GM18499 (cell line): Measurements from ENCODE around the gene ARMC6.
"Not testable (repeated sequence)": the region's sequence is repeated elsewhere in the genome, so short reads cannot be mapped to it uniquely, and the experiment has no call there.

ENCODE experiments used
- ATAC-seq: cut with Tn5 transposase; IDR thresholded peaks from one replicate; pipeline ENCODE4 v1.9.1; 2021; ENCODE audit warnings: moderate number of reproducible peaks; ENCODE audit not compliant: insufficient read depth, unreplicated experiment

ARMC6 gene

DNA sequence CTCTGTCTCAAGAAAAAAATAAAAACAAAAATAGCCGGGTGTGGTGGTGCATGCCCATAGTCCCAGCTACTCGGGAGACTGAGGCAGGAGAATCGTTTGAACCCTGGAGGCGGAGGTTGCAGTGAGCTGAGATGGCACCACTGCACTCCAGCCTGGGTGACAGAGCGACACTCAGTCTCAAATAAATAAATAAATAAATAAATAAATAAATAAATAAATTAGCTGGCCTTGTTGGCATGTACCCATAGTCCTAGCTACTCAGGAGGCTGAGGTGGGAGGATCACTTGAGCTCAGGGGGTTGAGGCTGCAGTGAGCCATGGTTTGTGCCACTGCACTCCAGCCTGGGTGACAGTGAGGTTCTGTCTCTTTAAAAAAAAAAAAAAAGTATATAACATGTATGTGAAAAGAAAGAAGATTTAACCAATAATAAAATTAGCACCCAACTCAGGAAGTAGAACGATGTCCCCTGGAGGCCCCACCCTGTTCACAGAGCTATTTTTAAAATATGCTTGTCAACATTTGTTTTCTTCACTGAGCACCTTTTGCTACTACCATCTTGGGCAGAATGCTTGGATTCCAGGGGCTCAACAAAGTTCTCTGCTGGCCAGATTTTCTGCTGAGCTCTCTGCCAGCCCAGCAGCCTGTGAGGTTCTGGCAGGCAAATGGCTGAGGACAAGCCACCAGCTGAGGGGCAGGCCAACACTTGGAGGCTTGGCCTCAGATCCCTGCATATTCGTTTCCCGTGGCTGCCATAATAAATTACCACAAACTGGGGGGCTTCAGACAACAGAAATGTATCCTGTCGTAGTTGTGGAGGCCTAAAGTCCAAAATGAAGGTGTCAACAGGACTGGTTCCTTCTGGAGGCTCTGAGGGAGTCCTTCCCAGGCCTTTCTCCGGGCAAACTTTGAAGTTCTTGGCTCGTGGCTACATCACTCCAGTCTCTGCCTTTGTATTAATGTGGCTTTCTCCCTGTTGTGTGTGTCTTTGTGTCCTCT, 35.6 kb downstream of the ARMC6 start:
- no peak for ATAC-seq

DNA sequence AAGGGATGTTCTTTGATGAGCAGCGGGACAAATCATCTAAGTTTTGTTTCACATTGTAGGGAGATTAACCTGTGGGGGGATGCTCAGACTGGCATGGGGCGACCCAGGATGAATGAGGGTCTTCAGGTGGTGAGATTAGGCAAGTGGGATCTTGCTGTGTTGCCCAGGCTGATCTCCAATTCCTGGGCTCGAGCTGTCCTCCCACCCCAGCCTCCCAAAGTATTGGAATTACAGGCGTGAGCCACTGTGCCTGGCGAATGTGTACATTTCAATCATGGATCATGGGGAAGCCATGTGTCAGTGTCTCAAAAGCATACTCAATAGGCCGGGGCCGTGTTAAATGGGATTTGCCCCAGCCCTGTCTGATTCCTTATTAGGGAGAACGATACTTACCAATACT, 38.5 kb downstream of the ARMC6 start:
- no peak for ATAC-seq

DNA sequence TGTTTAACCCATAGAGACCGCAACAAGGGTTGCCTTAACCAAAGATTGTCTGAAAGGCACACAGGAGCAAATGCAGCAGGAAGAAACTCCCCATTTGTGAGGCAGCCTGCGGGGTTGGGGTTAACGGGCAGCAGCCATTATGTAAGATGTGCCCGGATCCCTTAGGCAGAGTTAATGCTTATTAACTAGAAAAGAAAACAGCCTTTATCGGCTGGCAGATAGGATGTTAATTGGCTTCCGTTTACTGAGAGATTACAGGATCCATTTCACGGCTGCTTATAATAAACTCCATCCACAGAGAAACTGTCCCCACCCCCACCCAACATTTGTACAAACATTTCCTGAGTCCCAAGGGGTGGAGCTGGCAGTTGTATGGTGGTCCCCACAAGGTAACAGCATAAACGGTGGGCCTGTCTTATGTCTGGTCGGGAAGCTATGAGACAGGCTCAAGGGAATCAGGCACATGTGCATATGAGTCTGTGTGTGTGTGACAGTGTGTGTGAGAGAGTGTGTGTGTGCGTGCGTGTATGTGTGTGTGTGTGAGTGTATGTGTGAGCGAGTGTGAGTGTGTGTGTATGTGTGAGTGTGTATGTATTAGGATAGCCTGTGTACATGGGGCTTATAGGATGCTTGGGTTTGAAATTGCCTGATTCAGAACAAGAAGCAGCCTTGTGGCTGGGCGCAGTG, 40.9 kb downstream of the ARMC6 start:
- ATAC-seq = no peak

DNA sequence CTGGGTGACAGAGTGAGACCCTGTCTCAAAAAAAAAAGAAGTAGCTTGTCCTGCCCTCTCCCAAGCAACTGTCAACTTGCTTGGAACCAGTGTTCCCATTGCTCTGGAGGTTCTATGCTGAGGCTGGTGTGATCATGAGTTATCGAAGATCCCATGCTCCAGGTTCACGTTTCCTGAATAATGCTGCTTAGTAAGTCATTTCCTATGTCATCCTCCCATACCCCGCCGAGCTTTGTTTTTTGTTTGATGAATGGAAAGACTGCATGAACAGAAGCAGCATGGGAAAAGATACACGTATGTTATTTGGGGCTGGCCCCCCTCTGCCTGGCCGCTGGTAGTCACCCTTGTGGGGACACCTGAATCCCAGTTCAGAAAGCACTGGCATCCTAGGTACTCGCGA, 41.7 kb downstream of the ARMC6 start:
- ATAC-seq = no peak

DNA sequence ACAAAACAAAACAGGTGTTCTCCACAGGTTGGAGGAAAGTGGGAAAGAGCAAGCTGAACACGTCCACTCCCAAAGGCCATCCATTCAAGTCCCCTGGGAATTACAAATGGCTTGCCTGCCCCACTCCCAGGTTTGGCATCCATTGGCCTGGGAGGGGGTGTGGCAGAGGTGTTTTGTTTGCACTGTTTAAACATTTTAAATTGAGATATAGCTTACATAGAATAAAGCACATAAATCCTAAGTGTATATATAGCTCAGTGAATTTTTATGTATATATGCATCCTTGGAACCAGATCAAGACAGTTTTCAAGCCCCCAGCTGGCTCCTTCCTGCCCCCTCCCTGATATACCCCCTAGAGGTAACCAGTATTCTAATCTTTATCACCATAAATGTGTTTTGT, 43.1 kb downstream of the ARMC6 start:
- ATAC-seq = no peak

DNA sequence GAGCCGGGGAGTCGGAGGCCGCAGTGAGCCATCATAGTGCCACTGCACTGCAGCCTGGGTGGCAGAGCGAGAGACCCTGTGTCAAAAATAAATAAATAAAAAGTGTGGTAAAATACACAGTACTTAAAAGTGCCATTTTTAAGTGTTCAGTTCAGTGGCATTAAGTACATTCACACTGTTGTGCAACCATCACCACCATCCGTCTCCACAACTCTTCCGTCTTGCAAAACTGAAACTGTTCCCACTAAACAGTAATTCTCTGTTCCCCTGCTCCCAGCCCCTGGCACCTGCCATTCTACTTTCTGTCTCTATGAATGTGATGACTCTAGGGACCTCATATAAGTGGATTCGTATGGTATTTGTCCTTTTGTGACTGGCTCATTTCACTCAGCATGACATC, 43.7 kb downstream of the ARMC6 start:
- ATAC-seq = no peak

DNA sequence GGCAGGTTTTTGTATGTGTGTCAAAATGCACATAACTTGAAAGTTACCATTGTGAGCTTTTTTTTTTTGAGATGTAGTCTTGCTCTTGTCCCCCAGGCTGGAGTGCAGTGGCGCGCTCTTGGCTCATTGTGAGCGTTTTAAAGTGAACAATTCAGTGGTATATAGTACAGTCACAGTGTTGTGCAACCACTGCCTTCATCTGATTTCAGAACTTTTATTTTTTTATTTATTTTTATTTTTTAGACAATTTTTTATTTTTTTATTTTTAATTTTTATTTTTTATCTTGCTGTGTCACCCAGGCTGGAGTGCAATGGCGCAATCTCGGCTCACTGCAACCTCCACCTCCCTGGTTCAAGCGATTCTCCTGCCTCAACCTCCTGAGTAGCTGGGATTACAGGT, 45.4 kb downstream of the ARMC6 start:
- ATAC-seq = no peak

DNA sequence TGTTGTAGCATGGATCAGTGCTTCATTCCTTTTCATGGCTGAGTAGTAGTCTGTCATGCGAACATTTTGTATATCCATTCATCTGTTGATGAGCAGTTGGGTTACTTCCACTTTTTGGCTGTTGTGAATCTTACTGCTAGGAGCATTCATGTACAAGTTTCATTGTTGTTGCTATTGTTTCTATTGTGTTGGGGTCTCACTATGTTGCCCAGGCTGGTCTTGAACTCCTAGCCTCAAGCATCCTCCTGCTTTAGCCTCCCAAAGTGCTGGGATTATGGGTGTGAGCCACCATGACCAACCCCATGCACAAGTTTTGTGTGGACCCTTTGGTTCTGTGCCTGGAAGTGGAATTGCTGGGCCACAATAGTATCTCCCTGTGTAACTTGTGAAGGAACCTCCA, 46.2 kb downstream of the ARMC6 start:
- no peak for ATAC-seq

DNA sequence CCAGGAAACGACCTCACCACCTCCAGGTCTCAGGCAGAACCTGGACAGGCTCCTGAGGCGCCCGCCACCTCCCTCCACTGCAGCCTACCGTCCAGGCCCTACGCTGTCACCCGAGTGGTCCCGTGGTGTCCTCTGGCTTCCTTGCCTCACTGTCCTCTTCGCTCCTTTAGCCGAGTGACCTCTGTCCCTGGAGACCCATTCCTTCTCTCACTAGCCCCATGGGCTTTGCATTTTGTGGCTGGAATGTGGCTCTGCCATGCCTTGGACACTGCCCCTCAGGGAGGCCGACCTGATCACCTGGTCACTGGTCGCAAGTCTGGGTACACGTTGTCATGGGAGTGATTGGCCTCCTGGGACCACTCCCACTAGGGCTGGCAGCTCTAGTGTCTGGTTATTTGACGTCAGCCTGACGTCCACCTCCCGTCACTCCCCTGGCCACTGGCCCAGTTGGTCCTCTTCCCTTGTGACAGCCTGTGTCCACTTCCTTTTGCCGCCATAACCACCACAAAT, 48.3 kb downstream of the ARMC6 start:
- ATAC-seq = no peak

DNA sequence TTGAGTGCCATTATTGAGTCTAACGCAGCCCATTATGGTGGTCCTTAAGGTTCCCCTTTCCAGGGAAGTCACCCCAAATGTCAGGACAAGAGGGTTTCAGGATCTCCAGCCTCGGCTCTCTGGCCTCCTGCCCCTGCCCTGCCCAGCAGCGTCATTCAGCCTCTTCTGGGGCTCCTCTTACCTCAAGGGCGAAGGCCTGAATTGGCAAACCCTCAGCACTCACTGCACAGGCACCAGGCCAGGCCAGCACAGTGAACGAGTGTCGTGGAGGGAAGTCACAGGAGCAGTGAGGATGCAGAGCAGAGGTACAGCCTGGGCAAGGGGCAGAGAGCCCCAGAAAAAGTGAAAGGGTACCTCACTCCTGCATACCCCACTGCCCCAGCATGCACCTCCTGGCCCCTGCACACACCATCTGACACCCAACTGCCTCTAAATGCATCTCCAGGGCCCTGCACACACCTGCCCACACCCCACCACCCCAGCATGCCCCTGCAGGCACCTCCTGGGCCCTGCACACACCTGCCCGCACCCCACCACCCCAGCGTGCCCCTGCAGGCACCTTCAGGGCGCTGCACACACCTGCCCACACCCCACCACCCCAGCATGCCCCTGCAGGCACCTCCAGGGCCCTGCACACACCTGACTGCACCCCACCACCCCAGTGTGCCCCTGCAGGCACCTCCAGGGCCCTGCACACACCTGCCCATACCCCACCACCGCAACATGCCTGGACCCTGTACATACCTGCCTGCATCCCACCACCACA, 50.2 kb downstream of the ARMC6 start:
- ATAC-seq = no peak

DNA sequence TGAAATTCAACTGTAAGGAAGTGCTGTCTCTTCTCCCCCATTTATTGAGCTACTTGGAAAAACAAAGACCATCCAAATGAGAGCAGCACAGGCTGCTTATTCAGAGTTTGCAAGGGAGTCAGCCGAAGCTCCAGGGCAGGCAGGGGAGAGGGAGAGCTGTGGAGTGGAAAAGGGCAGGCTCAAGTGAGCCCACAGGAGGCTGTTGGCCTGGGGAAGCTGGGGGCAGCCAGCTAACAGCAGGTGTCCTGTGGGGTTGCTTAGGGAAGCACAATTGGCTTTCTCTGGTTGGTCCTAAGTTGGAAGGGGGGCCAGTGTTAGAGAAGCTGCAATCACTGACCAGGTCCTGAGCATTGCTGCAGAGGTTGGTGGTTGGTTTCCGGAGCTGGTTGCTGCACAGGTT, 54.3 kb downstream of the ARMC6 start:
- no peak for ATAC-seq

DNA sequence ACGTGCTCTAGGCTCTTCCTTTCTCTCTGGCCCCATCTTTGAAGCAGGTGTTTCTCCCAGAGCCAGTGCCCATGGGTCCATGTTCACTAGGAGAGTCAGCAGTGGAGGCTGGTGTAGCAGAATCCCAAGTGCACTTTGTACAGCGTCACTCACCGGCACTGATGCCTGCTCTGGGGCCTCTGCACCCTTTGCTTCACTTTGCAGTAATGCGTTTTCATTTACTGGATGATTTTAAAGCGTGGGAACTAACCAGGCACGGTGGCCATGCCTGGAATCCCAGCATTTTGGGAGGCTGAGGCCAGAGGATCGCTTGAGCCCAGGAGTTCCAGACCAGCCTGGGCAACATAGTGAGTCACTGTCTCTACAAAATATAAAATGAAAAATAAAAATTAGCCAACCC, 61.1 kb downstream of the ARMC6 start:
- no peak for ATAC-seq

DNA sequence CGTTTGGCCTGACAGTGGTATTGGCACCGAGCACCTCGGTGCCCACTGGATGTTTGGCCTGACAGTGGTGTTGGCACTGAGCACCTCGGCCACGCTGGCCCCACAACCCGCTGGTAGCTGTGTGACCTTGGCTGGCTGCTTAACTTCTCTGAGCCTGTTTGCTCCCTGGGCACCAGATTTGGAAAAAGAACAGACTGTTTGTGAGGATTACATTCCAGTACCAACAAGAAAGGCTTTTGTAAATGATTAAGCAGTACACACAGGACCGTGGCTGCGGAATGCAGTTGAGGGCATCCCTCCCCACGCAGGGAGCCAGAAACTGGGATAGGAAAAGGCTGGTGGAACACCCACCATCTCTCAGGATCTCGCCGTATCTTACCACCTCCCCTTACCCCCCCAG, 62.3 kb downstream of the ARMC6 start:
- no peak for ATAC-seq

DNA sequence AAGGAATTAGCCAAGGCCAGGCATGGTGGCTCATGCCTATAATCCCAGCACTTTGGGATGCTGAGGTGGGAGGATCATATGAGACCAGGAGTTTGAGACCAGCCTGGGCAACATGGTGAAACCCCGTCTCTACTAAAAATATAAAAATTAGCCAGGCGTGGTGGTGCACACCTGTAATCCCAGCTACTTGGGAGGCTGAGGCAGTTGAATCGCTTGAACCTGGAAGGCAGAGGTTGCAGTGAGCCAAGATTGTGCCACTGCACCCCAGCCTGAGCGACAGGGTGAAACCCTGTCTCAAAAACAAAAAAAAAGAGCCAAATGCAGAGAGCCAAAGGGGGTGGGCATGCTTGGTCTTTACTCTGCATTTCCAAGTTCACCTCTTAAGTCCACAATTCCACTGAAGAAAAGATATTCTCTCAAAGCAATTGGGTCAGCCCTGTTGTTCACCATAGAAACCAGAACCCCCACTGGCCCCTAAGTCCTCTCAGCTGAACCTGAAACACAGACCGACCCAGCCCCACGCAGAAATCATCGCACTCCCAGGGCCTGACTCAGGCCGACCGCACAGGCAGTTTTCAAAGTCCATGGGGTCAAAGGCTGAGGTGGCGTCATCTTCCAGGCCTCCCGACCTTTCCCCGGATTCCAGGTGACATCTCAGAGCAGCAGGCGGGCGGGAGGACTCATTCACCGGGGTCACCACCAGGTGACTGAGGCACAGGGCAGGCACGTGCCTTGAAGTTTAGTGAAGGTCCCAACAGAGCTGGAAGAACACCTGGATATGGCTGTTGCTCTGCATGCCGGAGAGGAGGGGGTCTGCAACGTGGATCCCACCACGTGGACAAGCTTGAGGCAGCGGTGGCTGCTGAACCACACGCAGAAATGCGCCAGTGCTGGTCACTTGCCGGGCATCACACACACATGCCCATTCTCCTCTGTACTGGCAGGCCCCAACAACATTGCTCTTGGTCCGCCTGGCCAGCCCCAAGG, 63.5 kb downstream of the ARMC6 start:
- ATAC-seq = no peak

DNA sequence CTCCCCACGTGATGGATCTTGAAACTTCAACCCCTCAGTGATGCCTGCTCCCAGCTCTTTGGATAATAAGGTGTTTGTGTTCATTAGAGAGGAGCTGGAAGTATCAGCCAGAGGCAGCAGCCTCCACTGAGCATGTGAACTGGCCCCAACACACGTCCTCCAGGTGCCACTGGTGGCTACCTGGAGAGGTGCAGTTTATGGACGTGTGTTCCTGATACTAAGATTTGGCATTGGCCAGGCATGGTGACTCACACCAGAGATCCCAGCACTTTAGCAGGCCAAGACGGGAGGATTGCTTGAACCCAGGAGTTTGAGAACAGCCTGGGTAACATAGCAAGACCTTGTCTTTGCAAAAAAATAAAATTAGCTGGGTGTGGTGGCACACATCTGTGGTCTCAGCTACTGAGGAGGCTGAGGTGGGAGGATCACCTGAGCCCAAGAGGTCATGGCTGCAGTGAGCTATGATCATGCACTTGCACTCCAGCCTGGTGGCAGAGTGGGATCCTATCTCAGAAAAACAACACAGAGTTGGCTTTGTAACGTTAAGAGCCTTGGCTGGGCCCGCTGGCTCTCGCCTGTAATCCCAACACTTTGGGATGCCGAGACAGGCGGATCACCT, 64.8 kb downstream of the ARMC6 start:
- no peak for ATAC-seq

DNA sequence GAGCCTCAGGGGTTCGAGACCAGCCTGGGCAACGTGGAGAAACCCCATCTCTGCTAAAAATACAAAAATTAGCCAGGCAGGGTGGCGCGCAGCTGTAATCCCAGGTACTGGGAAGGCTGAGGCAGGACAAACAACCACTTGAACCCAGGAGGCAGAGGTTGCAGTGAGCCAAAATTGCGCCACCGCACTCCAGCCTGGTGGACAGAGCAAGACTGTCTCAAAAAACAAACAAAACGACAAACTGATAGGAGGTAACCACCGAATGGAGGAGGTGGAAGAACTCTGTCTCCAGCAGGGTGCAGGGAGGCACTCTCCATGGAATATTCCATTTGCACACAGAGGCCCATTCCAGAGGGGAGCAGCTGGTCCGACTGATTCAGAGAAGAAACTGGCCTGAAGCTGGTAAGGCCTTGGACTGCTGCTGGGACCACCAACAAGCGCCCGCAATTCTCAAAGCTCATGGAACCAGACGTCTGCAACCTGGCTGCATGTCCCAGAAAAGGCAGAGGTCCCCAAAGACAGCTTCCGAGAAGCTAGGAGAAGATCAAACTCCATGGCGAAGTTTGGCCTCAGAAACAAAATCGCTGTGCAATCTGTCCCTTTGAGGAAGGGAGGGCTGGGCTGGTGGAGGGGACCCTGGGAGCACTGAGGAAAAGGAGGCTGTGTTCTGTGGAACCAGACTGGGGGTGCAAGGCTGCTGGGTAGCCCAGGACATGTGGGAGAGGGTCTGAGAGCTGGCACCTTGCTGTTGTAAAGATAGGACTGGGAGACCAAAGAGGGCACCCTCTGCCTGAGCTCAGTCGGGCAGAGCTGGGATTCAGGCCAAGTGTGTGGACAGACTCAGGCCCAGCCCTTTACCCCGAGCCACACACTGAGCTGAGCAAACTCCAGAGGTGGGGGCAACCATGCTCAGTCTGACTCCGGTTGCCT, 65.6 kb downstream of the ARMC6 start:
- ATAC-seq = no peak

DNA sequence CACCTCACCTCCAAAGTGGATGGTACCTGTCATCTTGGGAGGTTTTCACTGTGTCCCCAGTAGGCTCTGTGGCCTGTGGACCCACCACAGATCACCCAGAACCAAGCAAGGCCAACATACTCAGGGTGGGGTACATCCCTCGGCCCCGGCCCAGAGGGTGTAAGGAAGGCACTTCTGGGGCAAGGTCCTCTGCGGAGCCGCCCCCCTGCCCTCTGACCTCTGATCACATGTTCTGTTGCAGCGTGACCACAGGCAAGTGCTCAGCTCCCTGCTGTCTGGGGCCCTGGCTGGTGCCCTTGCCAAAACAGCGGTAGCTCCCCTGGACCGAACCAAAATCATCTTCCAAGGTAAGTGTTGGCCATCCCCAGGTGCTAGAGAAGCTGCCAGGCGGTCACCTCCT, 68.1 kb downstream of the ARMC6 start:
- ATAC-seq = no peak

DNA sequence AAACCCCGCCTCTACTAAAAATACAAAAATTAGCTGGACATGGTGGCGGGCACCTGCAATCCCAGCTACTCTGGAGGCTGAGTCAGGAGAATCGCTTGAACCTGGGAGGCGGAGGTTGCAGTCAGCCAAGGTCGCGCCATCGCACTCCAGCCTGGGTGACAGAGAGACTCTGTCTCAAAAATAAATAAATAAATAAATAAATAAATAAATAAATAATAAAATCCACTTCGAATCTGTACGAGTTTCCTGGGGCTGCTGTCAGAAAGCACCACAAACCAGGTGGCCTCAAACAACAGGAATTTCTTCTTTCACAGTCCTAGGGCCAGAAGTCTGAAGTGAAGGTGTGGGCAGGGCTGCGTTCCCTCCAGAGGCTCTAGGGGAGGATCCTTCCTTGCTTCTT, 69.2 kb downstream of the ARMC6 start:
- ATAC-seq = not testable (repeated sequence)
